DOHH2 (cell line): ENCODE results near the gene ARHGAP6.

Source experiments
- H3F3A ChIP-seq: fragments of 200-600 bp; sonication (generic), shearing (Covaris generic); 2 replicates; pipeline ENCODE4 v1.6.0; 2016; ENCODE audit warnings: antibody characterized with exemption, mild to moderate bottlenecking; ENCODE audit not compliant: control insufficient read depth, insufficient read depth
- H3K27ac ChIP-seq: fragments of 200-600 bp; sonication (generic); 2 replicates; pipeline ENCODE4 v1.5.1; 2014; ENCODE audit warnings: low read depth, mild to moderate bottlenecking, low read length, moderate library complexity
- H3K27me3 ChIP-seq: fragments of 200-600 bp; sonication (generic); 2 replicates; pipeline ENCODE4 v1.6.1; 2014; ENCODE audit warnings: mild to moderate bottlenecking, low read length, mixed read lengths; ENCODE audit not compliant: control insufficient read depth
- H3K36me3 ChIP-seq: fragments of 200-600 bp; sonication (generic); 2 replicates; pipeline ENCODE4 v1.6.1; 2014; ENCODE audit warnings: mild to moderate bottlenecking, low read length, moderate library complexity, mixed read lengths; ENCODE audit not compliant: control insufficient read depth
- H3K4me1 ChIP-seq: fragments of 200-600 bp; sonication (generic); 2 replicates; pipeline ENCODE4 v1.6.1; 2014; ENCODE audit warnings: mild to moderate bottlenecking, low read length, mixed read lengths; ENCODE audit not compliant: control insufficient read depth
- H3K4me2 ChIP-seq: fragments of 200-600 bp; sonication (generic); 2 replicates; pipeline ENCODE4 v1.6.0; 2014; ENCODE audit warnings: mild to moderate bottlenecking, low read length, moderate library complexity
- H3K4me3 ChIP-seq: fragments of 200-600 bp; sonication (generic); 2 replicates; pipeline ENCODE4 v1.5.1; 2014; ENCODE audit warnings: mild to moderate bottlenecking, low read length, mixed read lengths
- H3K79me2 ChIP-seq: fragments of 200-600 bp; sonication (generic); 2 replicates; pipeline ENCODE4 v1.6.1; 2014; ENCODE audit warnings: mild to moderate bottlenecking, low read length, mixed read lengths; ENCODE audit not compliant: control insufficient read depth
- H3K9me2 ChIP-seq: fragments of 200-600 bp; sonication (generic); replicated peaks from 2 replicates; pipeline ENCODE4 v1.6.1; 2014; ENCODE audit warnings: mild to moderate bottlenecking, low read length, mixed read lengths; ENCODE audit not compliant: control insufficient read depth
- H3K9me3 ChIP-seq: fragments of 200-600 bp; sonication (generic); 2 replicates; pipeline ENCODE4 v1.6.1; 2014; ENCODE audit warnings: antibody characterized with exemption, low read length, mixed read lengths; ENCODE audit not compliant: control insufficient read depth, insufficient read depth
- H4K20me1 ChIP-seq: fragments of 200-600 bp; sonication (generic); 2 replicates; pipeline ENCODE4 v1.6.0; 2014; ENCODE audit warnings: low read depth, mild to moderate bottlenecking, antibody characterized with exemption, low read length, moderate library complexity; ENCODE audit not compliant: control insufficient read depth, insufficient read depth
- CTCF ChIP-seq: fragments of 200-600 bp; sonication (generic); IDR thresholded peaks from one replicate; pipeline ENCODE4 v1.5.1; 2014; ENCODE audit warnings: antibody characterized with exemption, mild to moderate bottlenecking, low read depth, low read length; ENCODE audit not compliant: poor library complexity, severe bottlenecking
- EZH2phosphoT487 ChIP-seq: fragments of 200-600 bp; sonication (generic); IDR thresholded peaks from 2 replicates; pipeline ENCODE4 v1.6.1; 2017; ENCODE audit warnings: borderline replicate concordance, mild to moderate bottlenecking, antibody characterized with exemption, low read length, moderate library complexity, mixed read lengths

Gene ARHGAP6

GRCh38 chrX:11269996-11270395 lies 395.7 kb downstream of the ARHGAP6 start:
- peaks cover 7% of the 10 kb centered on the region for H3K4me1 ChIP-seq
- H3K9me2 ChIP-seq, result no peaks in the 10 kb centered on the region
- H3F3A ChIP-seq, result no peaks in the 10 kb centered on the region
- H3K27ac ChIP-seq, result no peak overlapping the region
- no peaks in the 10 kb centered on the region for H3K9me3 ChIP-seq
- no peaks in the 10 kb centered on the region for H4K20me1 ChIP-seq
- TF ChIP-seq CTCF (no peak), EZH2phosphoT487 (no peak)
- H3K36me3 ChIP-seq, result no peaks in the 10 kb centered on the region
- no peak overlapping the region for H3K4me2 ChIP-seq
- no peaks in the 10 kb centered on the region for H3K79me2 ChIP-seq
- H3K4me3 ChIP-seq, result no peak overlapping the region
- no peaks in the 10 kb centered on the region for H3K27me3 ChIP-seq

GRCh38 chrX:11269006-11269405 lies 396.7 kb downstream of the ARHGAP6 start:
- H3K79me2 ChIP-seq, result no peaks in the 10 kb centered on the region
- TF ChIP-seq EZH2phosphoT487 (no peak), CTCF (no peak)
- H3K4me2 ChIP-seq, result no peak overlapping the region
- no peaks in the 10 kb centered on the region for H3K27me3 ChIP-seq
- H3K36me3 ChIP-seq, result no peaks in the 10 kb centered on the region
- H3K9me2 ChIP-seq, result no peaks in the 10 kb centered on the region
- H4K20me1 ChIP-seq, result no peaks in the 10 kb centered on the region
- H3K4me3 ChIP-seq, result no peak overlapping the region
- no peak overlapping the region for H3K27ac ChIP-seq
- H3F3A ChIP-seq, result no peaks in the 10 kb centered on the region
- no peaks in the 10 kb centered on the region for H3K9me3 ChIP-seq
- H3K4me1 ChIP-seq, result peaks cover 9% of the 10 kb centered on the region

GRCh38 chrX:11267425-11267824 lies 398.3 kb downstream of the ARHGAP6 start:
- H3K9me2 ChIP-seq, result no peaks in the 10 kb centered on the region
- H4K20me1 ChIP-seq, result no peaks in the 10 kb centered on the region
- H3K4me1 ChIP-seq, result peaks cover 9% of the 10 kb centered on the region
- no peaks in the 10 kb centered on the region for H3F3A ChIP-seq
- no peaks in the 10 kb centered on the region for H3K27me3 ChIP-seq
- H3K27ac ChIP-seq, result no peak overlapping the region
- no peak overlapping the region for H3K4me3 ChIP-seq
- TF ChIP-seq EZH2phosphoT487, result no peak
- no peaks in the 10 kb centered on the region for H3K79me2 ChIP-seq
- no peaks in the 10 kb centered on the region for H3K9me3 ChIP-seq
- no peaks in the 10 kb centered on the region for H3K36me3 ChIP-seq
- H3K4me2 ChIP-seq, result no peak overlapping the region

- no peak for TF ChIP-seq CTCF
- no peak for TF ChIP-seq EZH2phosphoT487
- no peaks in the 10 kb centered on the region for H3K9me3 ChIP-seq
Observed at GRCh38 chrX:11266573-11267003, 399.1 kb downstream of the ARHGAP6 start.

More at GRCh38 chrX:11266573-11267003, 399.1 kb downstream of the ARHGAP6 start:
- no peak overlapping the region for H3K4me2 ChIP-seq
- H3K4me3 ChIP-seq, result no peak overlapping the region
- no peaks in the 10 kb centered on the region for H3K27me3 ChIP-seq
- H3K4me1 ChIP-seq, result peaks cover 9% of the 10 kb centered on the region
- H3K79me2 ChIP-seq, result no peaks in the 10 kb centered on the region
- no peaks in the 10 kb centered on the region for H4K20me1 ChIP-seq
- no peak overlapping the region for H3K27ac ChIP-seq
- H3K36me3 ChIP-seq, result no peaks in the 10 kb centered on the region
- H3K9me2 ChIP-seq, result no peaks in the 10 kb centered on the region
- H3F3A ChIP-seq, result no peaks in the 10 kb centered on the region
